Breast epithelium (tissue), 4 donors: ENCODE results near the gene GPC6. TPM values are rescaled to one million over a fixed set of nuclear protein-coding genes. Genes with fewer than 3 reads are reported as not detected.

ENCODE experiments used
- DNase-seq, 2 donors: peaks; one replicate each; pipeline ENCODE4 v3.0.0-alpha.2; 2019; ENCODE audit warnings: low spot score in 2 of 2
- H3K27ac ChIP-seq, 2 donors: fragments of 200-600 bp; sonication (generic) in 1 of 2; one replicate each; pipeline ENCODE4 v1.5.1; 2016 to 2019; ENCODE audit warnings: mild to moderate bottlenecking in 1 of 2
- H3K27me3 ChIP-seq, 2 donors: fragments of 200-600 bp; sonication (generic) in 1 of 2; one replicate each; pipeline versions ENCODE4 v1.5.1 to v1.6.0; 2017 to 2019; ENCODE audit warnings: control low read depth in 1 of 2, mild to moderate bottlenecking in 1 of 2
- H3K36me3 ChIP-seq: fragments of 200-600 bp; one replicate; pipeline ENCODE4 v1.5.1; 2019
- H3K4me1 ChIP-seq, 2 donors: fragments of 200-600 bp; sonication (generic); one replicate each; pipeline ENCODE4 v1.5.1; 2016 to 2019; ENCODE audit warnings: control low read depth in 1 of 2
- H3K4me3 ChIP-seq, 3 donors: fragments of 200-600 bp; sonication (generic); 1 replicate in 2 of 3; 2 replicates in 1 of 3; pipeline ENCODE4 v1.5.1; 2016 to 2019; ENCODE audit warnings: mild to moderate bottlenecking in 3 of 3, moderate library complexity in 2 of 3
- H3K9me3 ChIP-seq, 2 donors: fragments of 200-600 bp; sonication (generic) in 1 of 2; one replicate each; pipeline ENCODE4 v1.5.1; 2016 to 2019; ENCODE audit warnings: control low read depth in 1 of 2
- CTCF ChIP-seq, 3 donors: fragments of 450-650 bp; IDR thresholded peaks; one replicate each; pipeline ENCODE4 v1.5.1; 2016 to 2017; ENCODE audit warnings: antibody characterized with exemption in 3 of 3, mild to moderate bottlenecking in 3 of 3, moderate library complexity in 3 of 3
- POLR2A ChIP-seq: fragments of 450-650 bp; IDR thresholded peaks from one replicate; pipeline ENCODE4 v1.6.1; 2016; ENCODE audit warnings: antibody characterized with exemption, mild to moderate bottlenecking, moderate library complexity
- POLR2AphosphoS5 ChIP-seq, 3 donors: sonication (generic); formaldehyde crosslinking; IDR thresholded peaks; one replicate each; pipeline ENCODE4 v1.6.1; 2017; ENCODE audit warnings: antibody characterized with exemption in 3 of 3
- intact Hi-C: fragments of 100-400 bp; cut with DNase I; formaldehyde crosslinking; loops from one replicate; pipeline ENCODE4 v1.15.1; 2023; ENCODE audit warnings: low total_unique reads
- total RNA-seq, 3 donors: library from RNA; depleted of rRNA; stranded (reverse); fragments of >200 nt; gene quantifications; one replicate each; pipeline ENCODE4 v1.1.0, GENCODE V29; 2016

Gene GPC6
- total RNA-seq, 3 donors from 2014 or later: 3.5 to 44.0 (median 4.9) TPM

GRCh38 chr13:94351292-94351990 lies 1124.8 kb downstream of the GPC6 start:
- no peak for DNase-seq
- intact Hi-C loops: loop anchor here (1.0 kb wide), 1 partner anchor 10 kb away; no protein-coding TSS in a partner anchor

GRCh38 chr13:94352057-94352456 lies 1125.5 kb downstream of the GPC6 start:
- Histone ChIP-seq H3K9me3 (no peaks in the 10 kb centered on the region), H3K36me3 (no peaks in the 10 kb centered on the region), H3K4me3 (no peak overlapping the region), H3K27me3 (no peaks in the 10 kb centered on the region), H3K27ac (no peak overlapping the region), H3K4me1 (no peaks in the 10 kb centered on the region)
- intact Hi-C loops: no loop called here
- no peak for DNase-seq
- TF ChIP-seq POLR2A: no peak
- TF ChIP-seq CTCF (IDR thresholded peaks at IDR 0.05): no peak
- TF ChIP-seq POLR2AphosphoS5 (IDR thresholded peaks at IDR 0.05): no peak

More at GRCh38 chr13:94351292-94351990, 1124.8 kb downstream of the GPC6 start:
- no peaks in the 10 kb centered on the region for H3K9me3 ChIP-seq
- no peak for TF ChIP-seq POLR2AphosphoS5 (IDR thresholded peaks at IDR 0.05)
- TF ChIP-seq POLR2A: no peak
- H3K27me3 ChIP-seq: no peaks in the 10 kb centered on the region
- H3K4me3 ChIP-seq: no peak overlapping the region
- H3K36me3 ChIP-seq: no peaks in the 10 kb centered on the region
- no peak overlapping the region for H3K27ac ChIP-seq
- H3K4me1 ChIP-seq: no peaks in the 10 kb centered on the region

GRCh38 chr13:94353167-94353710 lies 1126.6 kb downstream of the GPC6 start:
- TF ChIP-seq POLR2AphosphoS5 (IDR thresholded peaks at IDR 0.05) (no peak), CTCF (IDR thresholded peaks at IDR 0.05) (no peak), POLR2A (no peak)
- no peak for DNase-seq
- Histone ChIP-seq H3K27me3 (no peaks in the 10 kb centered on the region), H3K27ac (no peak overlapping the region), H3K9me3 (no peaks in the 10 kb centered on the region), H3K36me3 (no peaks in the 10 kb centered on the region), H3K4me3 (no peak overlapping the region), H3K4me1 (no peaks in the 10 kb centered on the region)
- intact Hi-C loops: no loop called here

- no peaks in the 10 kb centered on the region for H3K4me1 ChIP-seq
- no peak for DNase-seq
- no peak overlapping the region for H3K4me3 ChIP-seq
- no peak for TF ChIP-seq POLR2A
- no peak for TF ChIP-seq POLR2AphosphoS5 (IDR thresholded peaks at IDR 0.05)
- no peak for TF ChIP-seq CTCF (IDR thresholded peaks at IDR 0.05)
- H3K9me3 ChIP-seq: no peaks in the 10 kb centered on the region
- no peaks in the 10 kb centered on the region for H3K27me3 ChIP-seq
- no peaks in the 10 kb centered on the region for H3K36me3 ChIP-seq
- no peak overlapping the region for H3K27ac ChIP-seq
- intact Hi-C loops: no loop called here
Observed at GRCh38 chr13:94359875-94360274, 1133.3 kb downstream of the GPC6 start.

- Histone ChIP-seq H3K9me3 (no peaks in the 10 kb centered on the region), H3K4me1 (no peaks in the 10 kb centered on the region), H3K4me3 (no peak overlapping the region), H3K27ac (no peak overlapping the region), H3K27me3 (no peaks in the 10 kb centered on the region), H3K36me3 (no peaks in the 10 kb centered on the region)
- DNase-seq: peak in 1 of 2 donors; percentile 28
- intact Hi-C loops: no loop called here
- no peak for TF ChIP-seq POLR2AphosphoS5 (IDR thresholded peaks at IDR 0.05)
- TF ChIP-seq POLR2A: no peak
- TF ChIP-seq CTCF (IDR thresholded peaks at IDR 0.05): peak; percentile 58 to 82 (median 78)
Observed at GRCh38 chr13:94362411-94362909, 1135.9 kb downstream of the GPC6 start.
